ENCODE data around the gene NLRP14. TPM values are rescaled to one million over a fixed set of nuclear protein-coding genes. Genes with fewer than 3 reads are reported as not detected.

Gene NLRP14
- total RNA-seq, 4 donors from 2014 or later, result not detected

- Histone ChIP-seq H3K36me3 (no peaks in the 10 kb centered on the region), H3K27me3 (no peaks in the 10 kb centered on the region), H3K4me3 (no peak overlapping the region), H3K4me1 (no peaks in the 10 kb centered on the region), H3K27ac (no peak overlapping the region), H3K9me3 (no peaks in the 10 kb centered on the region)
- TF ChIP-seq CTCF (IDR thresholded peaks at IDR 0.05 in 4 of 5, conservative IDR thresholded peaks at IDR 0.05 in 1 of 5) (no peak), POLR2A (IDR thresholded peaks at IDR 0.05) (no peak)
- ATAC-seq (no peak), DNase-seq (no peak)
- in situ Hi-C loops (cut with MboI; ENCODE audit: low sequenced_read_pairs in 4 of 4) (no loop called here), intact Hi-C loops (cut with DNase I; ENCODE audit: low total_unique reads) (no loop called here)
These were observed 37.4 kb downstream of the NLRP14 start for GRCh38 chr11:7057641-7058040.

- ATAC-seq, result no peak
These were observed 40.6 kb downstream of the NLRP14 start for GRCh38 chr11:7060868-7061267.

GRCh38 chr11:7062534-7062933, 42.3 kb downstream of the NLRP14 start:
- Histone ChIP-seq H3K4me3 (no peak overlapping the region), H3K36me3 (no peaks in the 10 kb centered on the region), H3K27ac (no peak overlapping the region), H3K9me3 (no peaks in the 10 kb centered on the region), H3K27me3 (no peaks in the 10 kb centered on the region), H3K4me1 (no peaks in the 10 kb centered on the region)
- TF ChIP-seq POLR2A (IDR thresholded peaks at IDR 0.05) (no peak), CTCF (IDR thresholded peaks at IDR 0.05 in 4 of 5, conservative IDR thresholded peaks at IDR 0.05 in 1 of 5) (no peak)
- in situ Hi-C loops (cut with MboI; ENCODE audit: low sequenced_read_pairs in 4 of 4), result no loop called here
- ATAC-seq, result no peak
- intact Hi-C loops (cut with DNase I; ENCODE audit: low total_unique reads), result no loop called here
- no peak for DNase-seq

More at GRCh38 chr11:7060868-7061267, 40.6 kb downstream of the NLRP14 start:
- TF ChIP-seq CTCF (IDR thresholded peaks at IDR 0.05 in 4 of 5, conservative IDR thresholded peaks at IDR 0.05 in 1 of 5) (no peak), POLR2A (IDR thresholded peaks at IDR 0.05) (no peak)
- no peaks in the 10 kb centered on the region for H3K27me3 ChIP-seq
- intact Hi-C loops (cut with DNase I; ENCODE audit: low total_unique reads) (no loop called here), in situ Hi-C loops (cut with MboI; ENCODE audit: low sequenced_read_pairs in 4 of 4) (no loop called here)
- no peak overlapping the region for H3K27ac ChIP-seq
- DNase-seq, result no peak
- H3K4me3 ChIP-seq, result no peak overlapping the region
- H3K4me1 ChIP-seq, result no peaks in the 10 kb centered on the region
- no peaks in the 10 kb centered on the region for H3K9me3 ChIP-seq
- no peaks in the 10 kb centered on the region for H3K36me3 ChIP-seq

- ATAC-seq (no peak), DNase-seq (no peak)
- Histone ChIP-seq H3K9me3 (no peaks in the 10 kb centered on the region), H3K27ac (no peak overlapping the region), H3K4me3 (no peak overlapping the region), H3K36me3 (no peaks in the 10 kb centered on the region), H3K27me3 (no peaks in the 10 kb centered on the region), H3K4me1 (no peaks in the 10 kb centered on the region)
- intact Hi-C loops (cut with DNase I; ENCODE audit: low total_unique reads), result no loop called here
- in situ Hi-C loops (cut with MboI; ENCODE audit: low sequenced_read_pairs in 4 of 4), result no loop called here
- no peak for TF ChIP-seq CTCF (IDR thresholded peaks at IDR 0.05 in 4 of 5, conservative IDR thresholded peaks at IDR 0.05 in 1 of 5)
- no peak for TF ChIP-seq POLR2A (IDR thresholded peaks at IDR 0.05)
These were observed 52.2 kb downstream of the NLRP14 start for GRCh38 chr11:7072401-7073028.

- intact Hi-C loops (cut with DNase I; ENCODE audit: low total_unique reads), result no loop called here
- no peaks in the 10 kb centered on the region for H3K36me3 ChIP-seq
- ATAC-seq (no peak), DNase-seq (no peak)
- H3K27me3 ChIP-seq, result no peaks in the 10 kb centered on the region
- no peak for TF ChIP-seq POLR2A (IDR thresholded peaks at IDR 0.05)
- TF ChIP-seq CTCF (IDR thresholded peaks at IDR 0.05 in 4 of 5, conservative IDR thresholded peaks at IDR 0.05 in 1 of 5), result no peak
- H3K27ac ChIP-seq, result no peak overlapping the region
- H3K4me3 ChIP-seq, result no peak overlapping the region
- in situ Hi-C loops (cut with MboI; ENCODE audit: low sequenced_read_pairs in 4 of 4), result loop anchor here in 1 of 4 donors (25.0 kb wide), 1 partner anchor 610 kb away; no protein-coding TSS in a partner anchor
- H3K4me1 ChIP-seq, result no peaks in the 10 kb centered on the region
- H3K9me3 ChIP-seq, result no peaks in the 10 kb centered on the region
These were observed 56.8 kb downstream of the NLRP14 start for GRCh38 chr11:7077101-7077500.
